Gastrocnemius medialis (tissue), 4 donors: ENCODE results near the gene BATF2.

ENCODE experiments used
- POLR2A ChIP-seq, 2 donors: fragments of 450-650 bp; IDR thresholded peaks; one replicate each; pipeline ENCODE4 v1.6.1; 2017; ENCODE audit warnings: antibody characterized with exemption in 2 of 2, mild to moderate bottlenecking in 2 of 2, moderate library complexity in 2 of 2
- TF ChIP-seq, protein P1 (sequence below), 5 experiments: fragments of 450-650 bp in 3 of 5; fragments of 200-600 bp in 2 of 5; sonication (generic) in 2 of 5; IDR thresholded peaks in 4 of 5; conservative IDR thresholded peaks in 1 of 5; 1 replicate in 4 of 5; 2 replicates in 1 of 5; pipeline ENCODE4 v1.5.1; 2016 to 2019; ENCODE audit warnings: antibody characterized with exemption in 5 of 5, mild to moderate bottlenecking in 3 of 5, moderate library complexity in 3 of 5

DNA sequence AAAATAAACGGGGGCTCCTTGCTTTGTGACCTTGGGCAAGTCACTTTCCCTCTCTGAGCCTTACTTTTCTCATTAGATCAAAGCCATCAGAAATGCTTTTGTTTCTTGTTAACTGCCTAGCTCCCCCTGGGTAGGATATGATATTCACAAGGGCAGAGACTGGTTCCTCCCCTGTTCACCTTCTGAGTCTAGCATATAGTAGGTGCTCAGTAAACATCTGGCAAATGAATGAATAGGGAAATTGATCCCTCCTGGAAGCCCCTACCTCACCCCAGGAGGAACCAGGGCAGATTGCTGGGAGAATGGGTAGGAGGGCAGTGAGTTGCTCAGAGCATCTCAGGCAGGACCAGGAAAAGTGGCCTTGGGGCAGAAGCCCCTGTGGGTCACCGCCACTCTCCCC is 37.7 kb upstream of the BATF2 start:
- TF ChIP-seq, protein P1, sequence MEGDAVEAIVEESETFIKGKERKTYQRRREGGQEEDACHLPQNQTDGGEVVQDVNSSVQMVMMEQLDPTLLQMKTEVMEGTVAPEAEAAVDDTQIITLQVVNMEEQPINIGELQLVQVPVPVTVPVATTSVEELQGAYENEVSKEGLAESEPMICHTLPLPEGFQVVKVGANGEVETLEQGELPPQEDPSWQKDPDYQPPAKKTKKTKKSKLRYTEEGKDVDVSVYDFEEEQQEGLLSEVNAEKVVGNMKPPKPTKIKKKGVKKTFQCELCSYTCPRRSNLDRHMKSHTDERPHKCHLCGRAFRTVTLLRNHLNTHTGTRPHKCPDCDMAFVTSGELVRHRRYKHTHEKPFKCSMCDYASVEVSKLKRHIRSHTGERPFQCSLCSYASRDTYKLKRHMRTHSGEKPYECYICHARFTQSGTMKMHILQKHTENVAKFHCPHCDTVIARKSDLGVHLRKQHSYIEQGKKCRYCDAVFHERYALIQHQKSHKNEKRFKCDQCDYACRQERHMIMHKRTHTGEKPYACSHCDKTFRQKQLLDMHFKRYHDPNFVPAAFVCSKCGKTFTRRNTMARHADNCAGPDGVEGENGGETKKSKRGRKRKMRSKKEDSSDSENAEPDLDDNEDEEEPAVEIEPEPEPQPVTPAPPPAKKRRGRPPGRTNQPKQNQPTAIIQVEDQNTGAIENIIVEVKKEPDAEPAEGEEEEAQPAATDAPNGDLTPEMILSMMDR (IDR thresholded peaks at IDR 0.05 in 4 of 5, conservative IDR thresholded peaks at IDR 0.05 in 1 of 5) = no peak
- TF ChIP-seq POLR2A (IDR thresholded peaks at IDR 0.05) = no peak
